ENCODE results near the gene RDH8.
A peak's percentile ranks its signal among the peaks of the same experiment; 100 is the strongest.

Gene RDH8

DNA sequence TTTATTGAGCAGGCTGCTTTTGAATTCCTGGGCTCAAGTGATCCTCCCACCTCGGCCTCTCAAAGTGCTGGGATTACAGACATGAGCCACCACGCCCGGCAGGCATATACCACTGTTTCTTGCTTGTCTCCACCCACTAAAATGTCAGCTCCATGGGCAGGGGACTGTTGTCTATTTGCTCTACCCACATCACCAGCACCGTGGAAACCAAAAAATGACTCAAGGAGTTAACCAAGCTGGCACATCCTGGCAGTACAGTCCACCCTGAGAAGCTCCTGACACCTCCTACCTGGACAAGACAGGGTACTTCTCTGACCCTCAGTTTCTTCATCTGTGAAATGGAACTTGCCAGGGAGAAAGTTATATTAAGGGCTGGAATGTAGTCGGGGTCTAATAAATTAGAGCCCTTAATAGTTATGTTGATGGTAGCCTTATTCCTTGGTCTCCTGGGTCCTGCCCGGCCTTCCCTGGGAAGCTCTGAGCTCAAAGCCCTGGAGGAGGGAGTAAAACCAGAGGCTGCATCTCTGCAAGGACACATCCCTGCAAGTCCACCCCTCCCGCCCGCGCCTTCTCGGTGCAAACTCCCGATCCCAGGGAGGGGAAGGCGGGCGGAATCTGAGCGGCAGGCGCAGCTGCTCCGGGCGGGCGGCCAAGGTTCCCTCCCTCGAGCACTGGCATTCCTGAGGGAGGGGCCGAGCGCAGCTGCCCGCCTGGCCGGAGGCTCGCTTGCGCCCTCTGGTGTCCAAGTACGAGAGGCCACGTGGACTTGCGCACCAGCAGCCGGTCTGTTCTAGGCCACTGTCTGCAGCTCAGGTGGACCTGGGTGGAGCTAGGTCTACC is 14.1 kb downstream of the RDH8 start (continued):
- TF ChIP-seq, protein P1, sequence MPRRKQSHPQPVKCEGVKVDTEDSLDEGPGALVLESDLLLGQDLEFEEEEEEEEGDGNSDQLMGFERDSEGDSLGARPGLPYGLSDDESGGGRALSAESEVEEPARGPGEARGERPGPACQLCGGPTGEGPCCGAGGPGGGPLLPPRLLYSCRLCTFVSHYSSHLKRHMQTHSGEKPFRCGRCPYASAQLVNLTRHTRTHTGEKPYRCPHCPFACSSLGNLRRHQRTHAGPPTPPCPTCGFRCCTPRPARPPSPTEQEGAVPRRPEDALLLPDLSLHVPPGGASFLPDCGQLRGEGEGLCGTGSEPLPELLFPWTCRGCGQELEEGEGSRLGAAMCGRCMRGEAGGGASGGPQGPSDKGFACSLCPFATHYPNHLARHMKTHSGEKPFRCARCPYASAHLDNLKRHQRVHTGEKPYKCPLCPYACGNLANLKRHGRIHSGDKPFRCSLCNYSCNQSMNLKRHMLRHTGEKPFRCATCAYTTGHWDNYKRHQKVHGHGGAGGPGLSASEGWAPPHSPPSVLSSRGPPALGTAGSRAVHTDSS (tag by site-specific recombination; IDR thresholded peaks at IDR 0.05) = no peak
- TF ChIP-seq ZNF23 (tag by site-specific recombination; IDR thresholded peaks at IDR 0.05; ENCODE audit: borderline replicate concordance) = no peak
- TF ChIP-seq ZNF701 (tag by site-specific recombination; IDR thresholded peaks at IDR 0.05) = no peak
- peak; percentile 82 for TF ChIP-seq ZNF2 (tag by site-specific recombination; IDR thresholded peaks at IDR 0.05)
- 0 out of 2 replicates have a peak, but pooled peaks have one; percentile 12 for TF ChIP-seq ZSCAN23 (tag by site-specific recombination; IDR thresholded peaks at IDR 0.05)
- no peak for TF ChIP-seq ZNF670 (tag by site-specific recombination; IDR thresholded peaks at IDR 0.05; ENCODE audit: low read depth)
- TF ChIP-seq ZNF707 (tag by site-specific recombination; IDR thresholded peaks at IDR 0.05) = no peak
- TF ChIP-seq, protein P2, sequence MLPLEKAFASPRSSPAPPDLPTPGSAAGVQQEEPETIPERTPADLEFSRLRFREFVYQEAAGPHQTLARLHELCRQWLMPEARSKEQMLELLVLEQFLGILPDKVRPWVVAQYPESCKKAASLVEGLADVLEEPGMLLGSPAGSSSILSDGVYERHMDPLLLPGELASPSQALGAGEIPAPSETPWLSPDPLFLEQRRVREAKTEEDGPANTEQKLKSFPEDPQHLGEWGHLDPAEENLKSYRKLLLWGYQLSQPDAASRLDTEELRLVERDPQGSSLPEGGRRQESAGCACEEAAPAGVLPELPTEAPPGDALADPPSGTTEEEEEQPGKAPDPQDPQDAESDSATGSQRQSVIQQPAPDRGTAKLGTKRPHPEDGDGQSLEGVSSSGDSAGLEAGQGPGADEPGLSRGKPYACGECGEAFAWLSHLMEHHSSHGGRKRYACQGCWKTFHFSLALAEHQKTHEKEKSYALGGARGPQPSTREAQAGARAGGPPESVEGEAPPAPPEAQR (tag by site-specific recombination; IDR thresholded peaks at IDR 0.05) = no peak
- TF ChIP-seq, protein P3, sequence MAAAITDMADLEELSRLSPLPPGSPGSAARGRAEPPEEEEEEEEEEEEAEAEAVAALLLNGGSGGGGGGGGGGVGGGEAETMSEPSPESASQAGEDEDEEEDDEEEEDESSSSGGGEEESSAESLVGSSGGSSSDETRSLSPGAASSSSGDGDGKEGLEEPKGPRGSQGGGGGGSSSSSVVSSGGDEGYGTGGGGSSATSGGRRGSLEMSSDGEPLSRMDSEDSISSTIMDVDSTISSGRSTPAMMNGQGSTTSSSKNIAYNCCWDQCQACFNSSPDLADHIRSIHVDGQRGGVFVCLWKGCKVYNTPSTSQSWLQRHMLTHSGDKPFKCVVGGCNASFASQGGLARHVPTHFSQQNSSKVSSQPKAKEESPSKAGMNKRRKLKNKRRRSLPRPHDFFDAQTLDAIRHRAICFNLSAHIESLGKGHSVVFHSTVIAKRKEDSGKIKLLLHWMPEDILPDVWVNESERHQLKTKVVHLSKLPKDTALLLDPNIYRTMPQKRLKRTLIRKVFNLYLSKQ (tag by site-specific recombination; IDR thresholded peaks at IDR 0.05; ENCODE audit: borderline replicate concordance) = no peak
- TF ChIP-seq ZNF366 (tag by site-specific recombination; conservative IDR thresholded peaks at IDR 0.05) = no peak
- TF ChIP-seq ZNF132 (tag by site-specific recombination; IDR thresholded peaks at IDR 0.05; ENCODE audit: borderline replicate concordance) = no peak
- TF ChIP-seq, protein P4, sequence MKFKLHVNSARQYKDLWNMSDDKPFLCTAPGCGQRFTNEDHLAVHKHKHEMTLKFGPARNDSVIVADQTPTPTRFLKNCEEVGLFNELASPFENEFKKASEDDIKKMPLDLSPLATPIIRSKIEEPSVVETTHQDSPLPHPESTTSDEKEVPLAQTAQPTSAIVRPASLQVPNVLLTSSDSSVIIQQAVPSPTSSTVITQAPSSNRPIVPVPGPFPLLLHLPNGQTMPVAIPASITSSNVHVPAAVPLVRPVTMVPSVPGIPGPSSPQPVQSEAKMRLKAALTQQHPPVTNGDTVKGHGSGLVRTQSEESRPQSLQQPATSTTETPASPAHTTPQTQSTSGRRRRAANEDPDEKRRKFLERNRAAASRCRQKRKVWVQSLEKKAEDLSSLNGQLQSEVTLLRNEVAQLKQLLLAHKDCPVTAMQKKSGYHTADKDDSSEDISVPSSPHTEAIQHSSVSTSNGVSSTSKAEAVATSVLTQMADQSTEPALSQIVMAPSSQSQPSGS (tag by site-specific recombination; IDR thresholded peaks at IDR 0.05; ENCODE audit: low read depth) = no peak
- TF ChIP-seq ZNF654 (tag by site-specific recombination; IDR thresholded peaks at IDR 0.05; ENCODE audit: low read depth) = peak; percentile 77
- TF ChIP-seq ZNF24 (tag by site-specific recombination; IDR thresholded peaks at IDR 0.05) = 0 out of 2 replicates have a peak, but pooled peaks have one; percentile 61
- TF ChIP-seq, protein P5, sequence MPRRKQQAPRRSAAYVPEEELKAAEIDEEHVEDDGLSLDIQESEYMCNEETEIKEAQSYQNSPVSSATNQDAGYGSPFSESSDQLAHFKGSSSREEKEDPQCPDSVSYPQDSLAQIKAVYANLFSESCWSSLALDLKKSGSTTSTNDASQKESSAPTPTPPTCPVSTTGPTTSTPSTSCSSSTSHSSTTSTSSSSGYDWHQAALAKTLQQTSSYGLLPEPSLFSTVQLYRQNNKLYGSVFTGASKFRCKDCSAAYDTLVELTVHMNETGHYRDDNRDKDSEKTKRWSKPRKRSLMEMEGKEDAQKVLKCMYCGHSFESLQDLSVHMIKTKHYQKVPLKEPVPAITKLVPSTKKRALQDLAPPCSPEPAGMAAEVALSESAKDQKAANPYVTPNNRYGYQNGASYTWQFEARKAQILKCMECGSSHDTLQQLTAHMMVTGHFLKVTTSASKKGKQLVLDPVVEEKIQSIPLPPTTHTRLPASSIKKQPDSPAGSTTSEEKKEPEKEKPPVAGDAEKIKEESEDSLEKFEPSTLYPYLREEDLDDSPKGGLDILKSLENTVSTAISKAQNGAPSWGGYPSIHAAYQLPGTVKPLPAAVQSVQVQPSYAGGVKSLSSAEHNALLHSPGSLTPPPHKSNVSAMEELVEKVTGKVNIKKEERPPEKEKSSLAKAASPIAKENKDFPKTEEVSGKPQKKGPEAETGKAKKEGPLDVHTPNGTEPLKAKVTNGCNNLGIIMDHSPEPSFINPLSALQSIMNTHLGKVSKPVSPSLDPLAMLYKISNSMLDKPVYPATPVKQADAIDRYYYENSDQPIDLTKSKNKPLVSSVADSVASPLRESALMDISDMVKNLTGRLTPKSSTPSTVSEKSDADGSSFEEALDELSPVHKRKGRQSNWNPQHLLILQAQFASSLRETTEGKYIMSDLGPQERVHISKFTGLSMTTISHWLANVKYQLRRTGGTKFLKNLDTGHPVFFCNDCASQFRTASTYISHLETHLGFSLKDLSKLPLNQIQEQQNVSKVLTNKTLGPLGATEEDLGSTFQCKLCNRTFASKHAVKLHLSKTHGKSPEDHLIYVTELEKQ (tag by site-specific recombination; IDR thresholded peaks at IDR 0.05; ENCODE audit: borderline replicate concordance) = no peak
- TF ChIP-seq ZNF585B (tag by site-specific recombination; IDR thresholded peaks at IDR 0.05) = no peak
- TF ChIP-seq, protein P6, sequence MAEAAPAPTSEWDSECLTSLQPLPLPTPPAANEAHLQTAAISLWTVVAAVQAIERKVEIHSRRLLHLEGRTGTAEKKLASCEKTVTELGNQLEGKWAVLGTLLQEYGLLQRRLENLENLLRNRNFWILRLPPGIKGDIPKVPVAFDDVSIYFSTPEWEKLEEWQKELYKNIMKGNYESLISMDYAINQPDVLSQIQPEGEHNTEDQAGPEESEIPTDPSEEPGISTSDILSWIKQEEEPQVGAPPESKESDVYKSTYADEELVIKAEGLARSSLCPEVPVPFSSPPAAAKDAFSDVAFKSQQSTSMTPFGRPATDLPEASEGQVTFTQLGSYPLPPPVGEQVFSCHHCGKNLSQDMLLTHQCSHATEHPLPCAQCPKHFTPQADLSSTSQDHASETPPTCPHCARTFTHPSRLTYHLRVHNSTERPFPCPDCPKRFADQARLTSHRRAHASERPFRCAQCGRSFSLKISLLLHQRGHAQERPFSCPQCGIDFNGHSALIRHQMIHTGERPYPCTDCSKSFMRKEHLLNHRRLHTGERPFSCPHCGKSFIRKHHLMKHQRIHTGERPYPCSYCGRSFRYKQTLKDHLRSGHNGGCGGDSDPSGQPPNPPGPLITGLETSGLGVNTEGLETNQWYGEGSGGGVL (tag by site-specific recombination; IDR thresholded peaks at IDR 0.05) = peak; percentile 73
- TF ChIP-seq, protein P7, sequence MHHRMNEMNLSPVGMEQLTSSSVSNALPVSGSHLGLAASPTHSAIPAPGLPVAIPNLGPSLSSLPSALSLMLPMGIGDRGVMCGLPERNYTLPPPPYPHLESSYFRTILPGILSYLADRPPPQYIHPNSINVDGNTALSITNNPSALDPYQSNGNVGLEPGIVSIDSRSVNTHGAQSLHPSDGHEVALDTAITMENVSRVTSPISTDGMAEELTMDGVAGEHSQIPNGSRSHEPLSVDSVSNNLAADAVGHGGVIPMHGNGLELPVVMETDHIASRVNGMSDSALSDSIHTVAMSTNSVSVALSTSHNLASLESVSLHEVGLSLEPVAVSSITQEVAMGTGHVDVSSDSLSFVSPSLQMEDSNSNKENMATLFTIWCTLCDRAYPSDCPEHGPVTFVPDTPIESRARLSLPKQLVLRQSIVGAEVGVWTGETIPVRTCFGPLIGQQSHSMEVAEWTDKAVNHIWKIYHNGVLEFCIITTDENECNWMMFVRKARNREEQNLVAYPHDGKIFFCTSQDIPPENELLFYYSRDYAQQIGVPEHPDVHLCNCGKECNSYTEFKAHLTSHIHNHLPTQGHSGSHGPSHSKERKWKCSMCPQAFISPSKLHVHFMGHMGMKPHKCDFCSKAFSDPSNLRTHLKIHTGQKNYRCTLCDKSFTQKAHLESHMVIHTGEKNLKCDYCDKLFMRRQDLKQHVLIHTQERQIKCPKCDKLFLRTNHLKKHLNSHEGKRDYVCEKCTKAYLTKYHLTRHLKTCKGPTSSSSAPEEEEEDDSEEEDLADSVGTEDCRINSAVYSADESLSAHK (tag by site-specific recombination; IDR thresholded peaks at IDR 0.05) = 0 out of 2 replicates have a peak, but pooled peaks have one; percentile 44
- TF ChIP-seq, protein P8, sequence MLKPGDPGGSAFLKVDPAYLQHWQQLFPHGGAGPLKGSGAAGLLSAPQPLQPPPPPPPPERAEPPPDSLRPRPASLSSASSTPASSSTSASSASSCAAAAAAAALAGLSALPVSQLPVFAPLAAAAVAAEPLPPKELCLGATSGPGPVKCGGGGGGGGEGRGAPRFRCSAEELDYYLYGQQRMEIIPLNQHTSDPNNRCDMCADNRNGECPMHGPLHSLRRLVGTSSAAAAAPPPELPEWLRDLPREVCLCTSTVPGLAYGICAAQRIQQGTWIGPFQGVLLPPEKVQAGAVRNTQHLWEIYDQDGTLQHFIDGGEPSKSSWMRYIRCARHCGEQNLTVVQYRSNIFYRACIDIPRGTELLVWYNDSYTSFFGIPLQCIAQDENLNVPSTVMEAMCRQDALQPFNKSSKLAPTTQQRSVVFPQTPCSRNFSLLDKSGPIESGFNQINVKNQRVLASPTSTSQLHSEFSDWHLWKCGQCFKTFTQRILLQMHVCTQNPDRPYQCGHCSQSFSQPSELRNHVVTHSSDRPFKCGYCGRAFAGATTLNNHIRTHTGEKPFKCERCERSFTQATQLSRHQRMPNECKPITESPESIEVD (tag by site-specific recombination; IDR thresholded peaks at IDR 0.05) = no peak
- peak; percentile 52; the same call in 1 of the 2 replicates for TF ChIP-seq ZBTB48 (tag by site-specific recombination; IDR thresholded peaks at IDR 0.05)
- no peak for TF ChIP-seq ZNF791 (tag by site-specific recombination; IDR thresholded peaks at IDR 0.05)
- no peak for TF ChIP-seq HOXA7 (CRISPR knock-in tag; IDR thresholded peaks at IDR 0.05; ENCODE audit: borderline replicate concordance)
